Fibroblast of lung (primary cell): ENCODE results near the gene OSBP2.

ENCODE experiments used
- EZH2 ChIP-seq: IDR thresholded peaks from 2 replicates; pipeline ENCODE4 v1.5.1; 2012; ENCODE audit warnings: low read length, control low read depth, mild to moderate bottlenecking; ENCODE audit errors: missing control alignments
- TF ChIP-seq, protein P1 (sequence below), 2 donors: IDR thresholded peaks in 1 of 2; conservative IDR thresholded peaks in 1 of 2; 1 replicate in 1 of 2; 2 replicates in 1 of 2; pipeline ENCODE4 v1.5.1; 2011 to 2012; ENCODE audit warnings: low read length in 2 of 2, control low read depth in 1 of 2, inconsistent platforms in 1 of 2, low read depth in 1 of 2, mild to moderate bottlenecking in 1 of 2

DNA sequence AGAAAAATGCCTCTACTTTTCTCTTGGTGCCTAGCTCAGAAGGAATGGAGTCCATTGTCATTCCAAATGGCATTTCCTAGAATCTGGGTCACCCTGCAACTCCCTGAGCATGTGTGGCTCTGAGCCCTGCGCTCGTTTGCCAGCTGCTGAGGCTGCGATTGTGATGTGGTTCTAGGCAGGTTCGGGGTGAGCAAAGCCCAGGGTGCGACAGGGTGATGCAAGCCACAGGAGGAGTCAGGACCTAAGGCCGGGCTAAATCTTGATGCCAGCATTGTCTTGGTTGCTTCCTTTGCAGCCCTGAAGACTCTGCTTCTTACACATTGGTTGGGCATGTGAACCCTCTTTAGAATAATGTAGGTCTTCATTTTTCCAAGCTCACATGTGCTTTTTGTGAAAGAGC is 142.9 kb downstream of the OSBP2 start:
- TF ChIP-seq, protein P1, sequence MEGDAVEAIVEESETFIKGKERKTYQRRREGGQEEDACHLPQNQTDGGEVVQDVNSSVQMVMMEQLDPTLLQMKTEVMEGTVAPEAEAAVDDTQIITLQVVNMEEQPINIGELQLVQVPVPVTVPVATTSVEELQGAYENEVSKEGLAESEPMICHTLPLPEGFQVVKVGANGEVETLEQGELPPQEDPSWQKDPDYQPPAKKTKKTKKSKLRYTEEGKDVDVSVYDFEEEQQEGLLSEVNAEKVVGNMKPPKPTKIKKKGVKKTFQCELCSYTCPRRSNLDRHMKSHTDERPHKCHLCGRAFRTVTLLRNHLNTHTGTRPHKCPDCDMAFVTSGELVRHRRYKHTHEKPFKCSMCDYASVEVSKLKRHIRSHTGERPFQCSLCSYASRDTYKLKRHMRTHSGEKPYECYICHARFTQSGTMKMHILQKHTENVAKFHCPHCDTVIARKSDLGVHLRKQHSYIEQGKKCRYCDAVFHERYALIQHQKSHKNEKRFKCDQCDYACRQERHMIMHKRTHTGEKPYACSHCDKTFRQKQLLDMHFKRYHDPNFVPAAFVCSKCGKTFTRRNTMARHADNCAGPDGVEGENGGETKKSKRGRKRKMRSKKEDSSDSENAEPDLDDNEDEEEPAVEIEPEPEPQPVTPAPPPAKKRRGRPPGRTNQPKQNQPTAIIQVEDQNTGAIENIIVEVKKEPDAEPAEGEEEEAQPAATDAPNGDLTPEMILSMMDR (conservative IDR thresholded peaks at IDR 0.05 in 1 of 2, IDR thresholded peaks at IDR 0.05 in 1 of 2; ENCODE audit: low read depth in 1 of 2, low read length in 2 of 2) = no peak
- no peak for TF ChIP-seq EZH2
